Body of pancreas (tissue), 4 donors: ENCODE results near the gene CD34.

Experiments used
- CTCF ChIP-seq, 7 experiments: fragments of 450-650 bp in 4 of 7; fragments of 200-600 bp in 3 of 7; sonication (generic) in 3 of 7; IDR thresholded peaks; one replicate each; pipeline ENCODE4 v1.5.1; 2016 to 2019; ENCODE audit warnings: antibody characterized with exemption in 7 of 7
- POLR2A ChIP-seq, 3 donors: fragments of 450-650 bp; IDR thresholded peaks; one replicate each; pipeline ENCODE4 v1.6.1; 2016; ENCODE audit warnings: antibody characterized with exemption in 3 of 3, mild to moderate bottlenecking in 2 of 3

- TF ChIP-seq CTCF (IDR thresholded peaks at IDR 0.05) (no peak), POLR2A (IDR thresholded peaks at IDR 0.05) (no peak)
Measured at GRCh38 chr1:207937204-207937603, 26.3 kb upstream of the CD34 start.
